Stomach smooth muscle (tissue), 2 donors: ENCODE data around the gene RAB17.

Source experiments
- H3K27ac ChIP-seq: one replicate; pipeline ENCODE4 v1.7.0; 2013; ENCODE audit warnings: mild to moderate bottlenecking, low read length, inconsistent platforms
- H3K27me3 ChIP-seq, 2 donors: one replicate each; pipeline ENCODE4 v1.7.0; 2013; ENCODE audit warnings: low read length in 2 of 2; ENCODE audit not compliant: insufficient read depth in 2 of 2, control insufficient read depth in 1 of 2
- H3K36me3 ChIP-seq, 2 donors: one replicate each; pipeline ENCODE4 v1.7.0; 2013; ENCODE audit warnings: low read length in 2 of 2; ENCODE audit not compliant: control insufficient read depth in 2 of 2, insufficient read depth in 2 of 2
- H3K4me1 ChIP-seq: one replicate; pipeline ENCODE4 v1.7.0; 2013; ENCODE audit warnings: low read length; ENCODE audit not compliant: control insufficient read depth, insufficient read depth
- H3K4me3 ChIP-seq, 2 donors: one replicate each; pipeline ENCODE4 v1.7.0; 2013; ENCODE audit warnings: low read length in 2 of 2
- H3K9ac ChIP-seq, 2 donors: one replicate each; pipeline ENCODE4 v1.7.0; 2013; ENCODE audit warnings: low read length in 2 of 2, mild to moderate bottlenecking in 1 of 2
- H3K9me3 ChIP-seq, 2 donors: one replicate each; pipeline ENCODE4 v1.7.0; 2013; ENCODE audit warnings: low read length in 2 of 2; ENCODE audit not compliant: control insufficient read depth in 2 of 2
- donor health status: healthy.
- donor health status: Pancreatic carcinoma.

The RAB17 gene

DNA sequence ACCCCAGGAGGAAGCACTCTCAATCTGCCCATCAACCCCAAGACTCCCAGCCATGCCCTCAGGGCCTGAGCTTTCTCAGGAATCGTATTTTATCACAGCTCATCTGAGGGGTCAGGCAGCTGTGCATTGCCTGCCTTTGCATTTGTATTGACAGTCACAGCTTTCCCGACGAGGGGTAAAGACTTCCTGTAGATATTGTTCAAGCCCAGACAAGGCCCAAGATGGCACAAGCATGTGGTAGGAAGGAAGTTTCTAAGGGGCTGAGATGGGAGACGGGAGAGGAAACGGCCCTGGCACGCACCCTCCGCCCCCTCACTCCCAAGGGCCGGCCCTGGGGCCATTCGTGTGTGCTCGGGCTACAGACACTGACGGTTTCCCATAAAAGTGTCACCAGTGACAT is 58.4 kb downstream of the RAB17 start:
- no peaks in the 10 kb centered on the region for H3K27me3 ChIP-seq
- no peak overlapping the region for H3K27ac ChIP-seq
- no peak overlapping the region for H3K9ac ChIP-seq
- H3K4me1 ChIP-seq: no peaks in the 10 kb centered on the region
- H3K36me3 ChIP-seq: no peaks in the 10 kb centered on the region
- no peak overlapping the region for H3K4me3 ChIP-seq
- no peaks in the 10 kb centered on the region for H3K9me3 ChIP-seq

DNA sequence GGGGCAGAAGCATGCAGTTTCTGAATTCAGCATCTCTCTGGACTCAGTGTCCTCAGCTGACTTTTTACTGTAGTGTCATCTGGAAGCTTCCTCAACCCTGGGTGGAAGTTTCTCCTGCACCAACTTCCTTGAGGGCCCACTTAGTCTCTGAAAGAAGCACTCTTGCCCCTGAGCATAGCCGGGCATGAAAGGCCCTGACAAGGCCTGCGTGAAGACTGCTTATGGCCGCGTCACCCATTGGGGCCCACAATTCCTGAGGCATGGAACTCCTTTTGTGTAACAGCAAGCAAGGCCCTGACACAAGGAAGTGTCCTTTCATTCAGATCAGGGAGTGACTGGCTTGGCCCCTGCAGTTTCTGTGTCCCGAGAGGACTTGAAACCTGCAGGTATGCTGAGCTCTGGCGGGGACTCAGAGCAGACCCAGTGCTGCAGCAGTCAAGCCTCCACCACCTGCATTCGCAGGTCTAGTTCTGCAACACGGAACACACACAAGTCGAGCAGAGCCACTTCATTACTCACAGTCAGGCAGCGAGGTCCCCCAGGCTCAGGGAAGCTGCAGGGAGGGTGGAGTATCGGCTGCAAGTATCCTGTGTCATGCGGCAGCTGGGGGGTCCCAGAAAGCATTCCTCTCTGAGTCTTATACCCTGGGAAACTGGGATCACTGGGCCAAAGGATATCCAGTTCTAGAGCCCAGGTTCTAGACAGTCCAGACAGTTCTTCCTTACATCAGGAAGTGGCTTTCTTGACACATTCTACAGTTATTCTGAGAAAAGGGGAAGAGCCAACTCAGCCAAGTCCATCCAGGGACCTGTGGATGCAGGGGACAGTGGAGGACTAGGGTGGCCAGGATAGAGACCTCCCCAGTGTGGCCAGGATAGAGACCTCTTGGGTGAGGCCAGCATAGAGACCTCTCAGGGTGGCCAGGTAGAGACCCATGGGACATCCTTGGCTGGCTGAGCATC is 59.8 kb downstream of the RAB17 start:
- H3K9ac ChIP-seq: no peak overlapping the region
- H3K36me3 ChIP-seq: no peaks in the 10 kb centered on the region
- H3K4me1 ChIP-seq: no peaks in the 10 kb centered on the region
- no peaks in the 10 kb centered on the region for H3K27me3 ChIP-seq
- H3K9me3 ChIP-seq: no peaks in the 10 kb centered on the region
- H3K4me3 ChIP-seq: no peak overlapping the region
- H3K27ac ChIP-seq: no peak overlapping the region

DNA sequence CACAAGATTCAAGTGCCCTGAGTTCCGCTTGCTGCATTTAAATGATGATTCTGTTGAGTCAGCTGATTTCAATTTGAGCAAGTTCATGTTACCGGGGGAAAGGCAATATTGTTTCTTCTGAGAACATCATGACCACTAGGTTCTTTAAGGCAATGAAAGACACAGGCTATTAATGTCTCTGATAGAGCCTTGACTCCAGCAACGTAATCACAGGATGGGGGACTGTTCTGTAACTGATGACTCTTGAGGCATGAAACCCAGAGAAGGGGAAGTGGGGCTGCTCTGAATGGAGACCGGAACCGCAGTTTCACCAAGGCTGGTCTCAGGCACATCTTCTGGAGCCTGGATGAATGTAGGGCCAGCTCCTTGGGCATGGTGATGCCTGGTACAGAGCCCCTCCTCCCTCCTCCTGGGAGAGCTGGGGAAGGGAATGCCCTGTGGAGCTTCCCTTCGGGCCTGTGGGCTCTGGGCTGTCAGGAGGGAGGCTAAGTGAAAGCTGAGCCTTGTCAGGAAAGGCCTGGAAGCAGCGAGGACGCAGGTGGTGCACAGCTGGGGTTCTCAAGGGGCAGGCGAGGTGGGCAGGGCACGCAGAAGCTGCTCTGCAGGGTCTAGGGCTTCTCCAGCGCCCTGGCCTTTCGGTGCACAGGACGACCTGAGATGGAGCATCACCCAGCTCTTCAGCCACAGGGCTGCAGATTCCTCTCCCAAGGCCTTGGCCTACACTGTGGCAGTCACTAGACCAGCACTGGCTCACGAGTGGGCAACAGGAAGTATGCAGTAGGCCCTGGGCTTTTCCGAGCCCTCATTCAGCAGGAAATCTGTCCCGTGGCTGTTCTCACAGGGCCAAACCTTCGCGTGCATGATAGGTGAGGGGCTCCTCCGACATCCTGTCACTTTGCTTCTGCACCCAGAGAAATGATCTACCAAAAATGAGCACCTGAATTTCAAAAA is 60.8 kb downstream of the RAB17 start:
- Histone ChIP-seq H3K36me3 (no peaks in the 10 kb centered on the region), H3K27me3 (no peaks in the 10 kb centered on the region), H3K4me3 (no peak overlapping the region), H3K27ac (no peak overlapping the region), H3K9ac (no peak overlapping the region), H3K9me3 (no peaks in the 10 kb centered on the region), H3K4me1 (no peaks in the 10 kb centered on the region)

DNA sequence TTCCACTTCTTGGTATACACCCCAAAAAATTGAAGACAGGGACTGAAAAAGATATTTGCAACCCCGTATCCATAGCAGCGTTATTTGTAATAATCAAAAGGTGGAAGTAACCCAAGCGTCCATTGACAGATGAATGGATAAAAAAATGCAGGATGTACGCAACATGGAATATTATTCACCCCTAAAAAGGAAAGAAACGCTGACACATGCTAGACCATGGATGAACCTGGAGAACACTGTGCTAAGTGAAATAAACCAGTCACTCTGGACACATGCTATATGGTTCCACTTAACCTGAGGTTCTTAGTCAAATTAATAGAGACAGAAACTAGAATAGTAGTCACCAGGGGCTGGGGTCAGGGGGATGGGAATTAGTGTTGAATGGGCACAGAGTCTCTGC is 62.8 kb downstream of the RAB17 start:
- Histone ChIP-seq H3K36me3 (no peaks in the 10 kb centered on the region), H3K27ac (no peak overlapping the region), H3K9ac (no peak overlapping the region), H3K9me3 (no peaks in the 10 kb centered on the region), H3K4me3 (no peak overlapping the region), H3K27me3 (no peaks in the 10 kb centered on the region), H3K4me1 (no peaks in the 10 kb centered on the region)

DNA sequence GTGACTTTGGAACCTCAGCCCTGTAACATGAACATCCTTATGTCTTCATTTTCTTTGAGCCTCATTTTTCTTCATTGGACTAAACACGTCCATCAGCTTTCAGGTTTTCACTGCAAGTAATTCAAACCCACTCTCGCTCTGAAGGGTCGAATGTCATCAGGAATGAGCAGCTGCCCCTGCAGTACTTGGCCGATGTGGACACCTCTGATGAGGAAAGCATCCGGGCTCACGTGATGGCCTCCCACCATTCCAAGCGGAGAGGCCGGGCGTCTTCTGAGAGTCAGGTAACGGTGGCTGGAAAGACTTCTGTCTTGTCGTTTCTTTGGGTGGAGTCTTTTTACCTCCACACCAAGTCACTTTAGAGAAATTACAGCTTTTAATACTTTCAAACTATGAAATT is 63.3 kb downstream of the RAB17 start:
- no peak overlapping the region for H3K27ac ChIP-seq
- H3K9me3 ChIP-seq: no peaks in the 10 kb centered on the region
- no peaks in the 10 kb centered on the region for H3K4me1 ChIP-seq
- H3K36me3 ChIP-seq: no peaks in the 10 kb centered on the region
- no peak overlapping the region for H3K4me3 ChIP-seq
- H3K9ac ChIP-seq: no peak overlapping the region
- no peaks in the 10 kb centered on the region for H3K27me3 ChIP-seq

DNA sequence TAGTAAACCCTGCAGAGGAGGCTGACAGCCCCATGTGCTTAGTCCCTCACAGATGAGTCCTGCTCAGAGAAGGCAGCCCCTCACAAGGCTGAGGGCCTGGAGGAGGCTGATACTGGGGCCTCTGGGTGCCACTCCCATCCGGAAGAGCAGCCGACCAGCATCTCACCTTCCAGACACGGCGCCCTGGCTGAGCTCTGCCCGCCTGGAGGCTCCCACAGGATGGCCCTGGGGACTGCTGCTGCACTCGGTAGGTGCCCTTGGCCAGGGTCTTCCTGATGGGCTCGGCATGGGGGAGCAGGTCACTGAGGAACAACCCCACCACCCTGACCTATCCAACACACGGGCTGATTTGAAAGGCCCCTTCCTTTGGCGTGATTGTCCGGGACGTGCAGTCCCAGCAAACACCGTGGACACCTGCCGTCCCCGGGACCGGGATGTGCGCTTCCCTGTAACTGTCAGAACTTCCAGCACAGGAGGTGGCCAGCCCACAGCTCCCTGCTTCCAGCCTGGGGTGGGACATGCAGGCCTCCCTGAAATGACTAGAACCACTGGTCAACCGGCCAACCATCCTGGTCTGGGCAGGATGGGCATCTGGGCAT is 64.9 kb downstream of the RAB17 start:
- no peaks in the 10 kb centered on the region for H3K4me1 ChIP-seq
- H3K9me3 ChIP-seq: no peaks in the 10 kb centered on the region
- H3K4me3 ChIP-seq: no peak overlapping the region
- no peaks in the 10 kb centered on the region for H3K27me3 ChIP-seq
- no peaks in the 10 kb centered on the region for H3K36me3 ChIP-seq
- no peak overlapping the region for H3K9ac ChIP-seq
- H3K27ac ChIP-seq: no peak overlapping the region

DNA sequence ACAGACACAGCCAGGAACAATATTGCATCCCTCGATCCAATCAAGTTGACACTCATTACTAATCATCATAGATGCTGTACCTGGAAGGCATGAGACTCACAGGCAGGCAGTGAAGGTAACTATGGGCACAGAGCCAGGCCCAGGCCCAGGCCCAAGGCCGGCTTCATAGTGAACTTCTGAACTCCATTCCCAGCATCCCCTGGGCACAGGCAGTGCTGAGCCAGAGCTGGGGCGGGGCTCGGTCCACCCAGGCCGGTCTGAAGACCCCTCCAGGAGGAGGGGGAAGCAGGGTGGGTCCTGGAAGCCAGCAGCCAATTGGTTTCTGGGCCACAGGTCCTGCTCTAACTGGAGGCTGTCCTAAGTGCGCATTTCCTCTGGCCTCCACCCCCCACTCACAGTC is 65.9 kb downstream of the RAB17 start:
- Histone ChIP-seq H3K27me3 (no peaks in the 10 kb centered on the region), H3K9ac (no peak overlapping the region), H3K4me1 (no peaks in the 10 kb centered on the region), H3K4me3 (no peak overlapping the region), H3K9me3 (no peaks in the 10 kb centered on the region), H3K27ac (no peak overlapping the region), H3K36me3 (no peaks in the 10 kb centered on the region)
